B cell (primary cell): Measurements from ENCODE around the gene CPB2.

ENCODE experiments used
- CTCF ChIP-seq: fragments of 200-600 bp; IDR thresholded peaks from one replicate; pipeline ENCODE4 v1.8.0; 2022; ENCODE audit warnings: antibody characterized with exemption, mild to moderate bottlenecking
- EZH2 ChIP-seq: IDR thresholded peaks from 2 replicates; pipeline ENCODE4 v1.6.1; 2012; ENCODE audit warnings: borderline replicate concordance, low read depth, mild to moderate bottlenecking, moderate library complexity, low read length; ENCODE audit not compliant: insufficient read depth, poor library complexity, severe bottlenecking

GRCh38 chr13:46124967-46125933 lies 20.4 kb upstream of the CPB2 start:
- TF ChIP-seq CTCF (no peak), EZH2 (no peak)
